K562 (cell line): ENCODE measurements around the gene SLC44A1. TPM values are rescaled to one million over a fixed set of nuclear protein-coding genes. Genes with fewer than 3 reads are reported as not detected.

Source experiments
- ETS2 ChIP-seq: IDR thresholded peaks from 2 replicates; pipeline ENCODE4 v1.6.1; 2016; ENCODE audit warnings: borderline replicate concordance, missing genetic modification characterization, mild to moderate bottlenecking, moderate library complexity, missing compliant biosample characterization; ENCODE audit not compliant: poor library complexity, severe bottlenecking
- MCM5 ChIP-seq: fragments of 450-650 bp; IDR thresholded peaks from 2 replicates; pipeline ENCODE4 v1.6.1; 2016; ENCODE audit warnings: low read depth
- NFRKB ChIP-seq: fragments of 450-650 bp; IDR thresholded peaks from 2 replicates; pipeline ENCODE4 v1.6.1; 2016; ENCODE audit warnings: low read depth
- RAD21 ChIP-seq, 2 experiments: fragments of 250-450 bp in 1 of 2; fragments of 450-650 bp in 1 of 2; sonication (Bioruptor Pico) in 1 of 2; formaldehyde crosslinking in 1 of 2; IDR thresholded peaks in 1 of 2; conservative IDR thresholded peaks in 1 of 2; 2 replicates each; pipeline versions ENCODE4 v1.4.0 to v1.8.0; 2020 to 2022; ENCODE audit warnings: mild to moderate bottlenecking in 2 of 2, moderate library complexity in 1 of 2
- THRAP3 ChIP-seq: fragments of 450-650 bp; IDR thresholded peaks from 2 replicates; pipeline ENCODE4 v1.6.1; 2016; ENCODE audit warnings: mild to moderate bottlenecking, inconsistent platforms, borderline replicate concordance
- TOE1 ChIP-seq, 2 experiments: fragments of 450-650 bp in 1 of 2; sonication (generic) in 1 of 2; formaldehyde crosslinking in 1 of 2; IDR thresholded peaks; 2 replicates each; pipeline versions ENCODE4 v1.7.1 to v1.8.0; 2016 to 2022; ENCODE audit warnings: borderline replicate concordance in 2 of 2, mild to moderate bottlenecking in 2 of 2, antibody characterized with exemption in 1 of 2, inconsistent platforms in 1 of 2, low read depth in 1 of 2, missing genetic modification reagents in 1 of 2, moderate library complexity in 1 of 2
- ZNF76 ChIP-seq: fragments of 250-450 bp; sonication (Bioruptor Pico); IDR thresholded peaks from 2 replicates; pipeline ENCODE4 v1.4.0; 2020; ENCODE audit warnings: mild to moderate bottlenecking, moderate library complexity, borderline replicate concordance
- polyA plus RNA-seq, 8 experiments: library from polyadenylated mRNA; depleted of rRNA in 4 of 8; stranded (reverse) in 5 of 8; unstranded in 3 of 8; fragments of >200 nt; fragmentation: Nextera tagmentation in 2 of 8; fragmentation: Illumina TruSeq in 1 of 8; extraction: Ambion mirVana in 2 of 8; extraction: Trizol in 1 of 8; gene quantifications; 2 replicates each; pipeline versions ENCODE4 v1.2.1 to v1.2.3, GENCODE V29; 2011 to 2014; ENCODE audit warnings: inconsistent platforms in 1 of 8, missing spikeins in 1 of 8
- total RNA-seq, 7 experiments: library from RNA; depleted of rRNA in 6 of 7; stranded (reverse); fragments of >200 nt in 6 of 7; fragmentation: Illumina TruSeq in 2 of 7; extraction: Trizol in 2 of 7; gene quantifications; 2 replicates each; pipeline versions ENCODE4 v1.2.1 to v1.2.3, GENCODE V29; 2011 to 2021; ENCODE audit warnings: low replicate concordance in 1 of 7
- TF ChIP-seq, protein P1 (sequence below): fragments of 450-650 bp; IDR thresholded peaks from 2 replicates; pipeline ENCODE4 v1.6.1; 2016; ENCODE audit warnings: low read depth, mild to moderate bottlenecking, moderate library complexity
- TF ChIP-seq, protein P2 (sequence below): fragments of 250-450 bp; sonication (Bioruptor Pico); IDR thresholded peaks from 2 replicates; pipeline ENCODE4 v1.5.0; 2021
- TF ChIP-seq, protein P3 (sequence below): fragments of 250-450 bp; sonication (Bioruptor Pico); IDR thresholded peaks from 2 replicates; pipeline ENCODE4 v1.9.0; 2021; ENCODE audit warnings: mild to moderate bottlenecking

SLC44A1 gene
- total and polyA plus RNA-seq, 9 of the 15 experiments (the other 6 are each of a cell fraction or from before 2014, with no cell fraction given), result 0.11 to 0.59 (median 0.30) TPM

GRCh38 chr9:105236261-105236660 is 8.2 kb upstream of the SLC44A1 start (continued):
- TF ChIP-seq, protein P1, sequence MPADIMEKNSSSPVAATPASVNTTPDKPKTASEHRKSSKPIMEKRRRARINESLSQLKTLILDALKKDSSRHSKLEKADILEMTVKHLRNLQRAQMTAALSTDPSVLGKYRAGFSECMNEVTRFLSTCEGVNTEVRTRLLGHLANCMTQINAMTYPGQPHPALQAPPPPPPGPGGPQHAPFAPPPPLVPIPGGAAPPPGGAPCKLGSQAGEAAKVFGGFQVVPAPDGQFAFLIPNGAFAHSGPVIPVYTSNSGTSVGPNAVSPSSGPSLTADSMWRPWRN, result no peak
- TF ChIP-seq MCM5 (no peak), THRAP3 (no peak), RAD21 (CRISPR knock-in tag; conservative IDR thresholded peaks at IDR 0.05 in 1 of 2, IDR thresholded peaks at IDR 0.05 in 1 of 2) (no peak), NFRKB (no peak), TOE1 (IDR thresholded peaks at IDR 0.05; ENCODE audit: borderline replicate concordance) (no peak), TOE1 (CRISPR knock-in tag; IDR thresholded peaks at IDR 0.05; ENCODE audit: borderline replicate concordance, low read depth) (no peak), ETS2 (tag) (no peak), ZNF76 (CRISPR knock-in tag) (no peak)
- TF ChIP-seq, protein P2, sequence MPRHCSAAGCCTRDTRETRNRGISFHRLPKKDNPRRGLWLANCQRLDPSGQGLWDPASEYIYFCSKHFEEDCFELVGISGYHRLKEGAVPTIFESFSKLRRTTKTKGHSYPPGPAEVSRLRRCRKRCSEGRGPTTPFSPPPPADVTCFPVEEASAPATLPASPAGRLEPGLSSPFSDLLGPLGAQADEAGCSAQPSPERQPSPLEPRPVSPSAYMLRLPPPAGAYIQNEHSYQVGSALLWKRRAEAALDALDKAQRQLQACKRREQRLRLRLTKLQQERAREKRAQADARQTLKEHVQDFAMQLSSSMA (CRISPR knock-in tag), result no peak
- TF ChIP-seq, protein P3, sequence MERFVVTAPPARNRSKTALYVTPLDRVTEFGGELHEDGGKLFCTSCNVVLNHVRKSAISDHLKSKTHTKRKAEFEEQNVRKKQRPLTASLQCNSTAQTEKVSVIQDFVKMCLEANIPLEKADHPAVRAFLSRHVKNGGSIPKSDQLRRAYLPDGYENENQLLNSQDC, result no peak
